Panc1 (cell line): Measurements from ENCODE around the gene NKAIN2. TPM values are rescaled to one million over a fixed set of nuclear protein-coding genes. Genes with fewer than 3 reads are reported as not detected.

Source experiments
- ATAC-seq: fragments of 200-7000 bp; cut with Tn5 transposase; 2 replicates; pipeline ENCODE4 v1.9.1; 2020; ENCODE audit warnings: mild to moderate bottlenecking, moderate library complexity
- BruUV-seq: library from RNA; stranded (reverse); fragments of 400-500 nt; replicated peaks from 2 replicates; lab custom pipeline; 2021; lab: Mats Ljungman, UMichigan
- CTCF ChIA-PET: fragments of 300-600 bp; sonication (Branson Sonifier 250); formaldehyde crosslinking; loops from one replicate; lab custom pipeline; 2022; ENCODE audit warnings: antibody characterized with exemption; lab: Charles Lee
- POLR2A ChIA-PET: fragments of 300-600 bp; sonication (Branson Sonifier 250); formaldehyde crosslinking; loops from one replicate; lab custom pipeline; 2022; ENCODE audit warnings: antibody characterized with exemption; lab: Charles Lee
- DNase-seq: peaks from one replicate; pipeline ENCODE4 v3.0.0-alpha.2; 2010; ENCODE audit warnings: low read depth, low spot score
- H3K27ac ChIP-seq: 2 replicates; pipeline ENCODE4 v1.5.1; 2011; ENCODE audit warnings: mild to moderate bottlenecking, low read length, inconsistent platforms
- H3K27me3 ChIP-seq: fragments of 200-500 bp; sonication (Bioruptor generic); 2 replicates; pipeline ENCODE4 v1.6.0; 2014; ENCODE audit warnings: low read length, inconsistent platforms; ENCODE audit not compliant: control insufficient read depth, insufficient read depth
- H3K36me3 ChIP-seq: fragments of 200-500 bp; sonication (Bioruptor generic); 2 replicates; pipeline ENCODE4 v1.5.1; 2014; ENCODE audit warnings: inconsistent platforms, mild to moderate bottlenecking, low read length, moderate library complexity; ENCODE audit not compliant: control insufficient read depth, insufficient read depth
- H3K4me1 ChIP-seq: 2 replicates; pipeline ENCODE4 v1.5.1; 2011; ENCODE audit warnings: inconsistent platforms, mild to moderate bottlenecking, low read length, moderate library complexity; ENCODE audit not compliant: control insufficient read depth, insufficient read depth
- H3K4me3 ChIP-seq, 2 experiments: 2 replicates each; pipeline ENCODE4 v1.5.1; 2011 to 2012; ENCODE audit warnings: low read depth in 2 of 2, low read length in 2 of 2, mild to moderate bottlenecking in 2 of 2, inconsistent platforms in 1 of 2, moderate library complexity in 1 of 2
- H3K9me3 ChIP-seq: fragments of 200-500 bp; sonication (Bioruptor generic); 2 replicates; pipeline ENCODE4 v1.5.1; 2014; ENCODE audit warnings: low read depth, mild to moderate bottlenecking, inconsistent platforms, low read length, moderate library complexity; ENCODE audit not compliant: control insufficient read depth, insufficient read depth
- CTCF ChIP-seq: fragments of 450-650 bp; IDR thresholded peaks from 2 replicates; pipeline ENCODE4 v1.5.1; 2017; ENCODE audit warnings: mild to moderate bottlenecking
- POLR2AphosphoS5 ChIP-seq: IDR thresholded peaks from 2 replicates; pipeline ENCODE4 v1.6.1; 2012; ENCODE audit warnings: mild to moderate bottlenecking, low read depth, low read length, moderate library complexity
- REST ChIP-seq, 2 experiments: IDR thresholded peaks; 2 replicates each; pipeline ENCODE4 v1.6.1; 2011 to 2012; ENCODE audit warnings: low read depth in 2 of 2, control low read depth in 1 of 2, low read length in 1 of 2, mild to moderate bottlenecking in 1 of 2, moderate library complexity in 1 of 2; ENCODE audit not compliant: insufficient read depth in 1 of 2
- SIN3A ChIP-seq: IDR thresholded peaks from 2 replicates; pipeline ENCODE4 v1.6.1; 2012; ENCODE audit warnings: low read depth, mild to moderate bottlenecking, low read length, moderate library complexity, borderline replicate concordance; ENCODE audit not compliant: insufficient read depth
- TCF7L2 ChIP-seq: IDR thresholded peaks from 2 replicates; pipeline ENCODE4 v1.6.1; 2011; ENCODE audit warnings: mild to moderate bottlenecking, low read depth, low read length, inconsistent platforms
- in situ Hi-C: cut with HindIII; loops from 2 replicates; pipeline ENCODE4 v1.10.0; 2016; ENCODE audit warnings: low sequenced_read_pairs, low pct_unique_long_range_greater_than_20kb
- intact Hi-C: fragments of 100-400 bp; cut with micrococcal nuclease; formaldehyde crosslinking; loops from one replicate; pipeline ENCODE4 v1.10.0; 2022; ENCODE audit not compliant: unreplicated experiment
- total RNA-seq: library from RNA; stranded (reverse); gene quantifications from one replicate; pipeline ENCODE4 v1.2.1, GENCODE V29; 2021; ENCODE audit not compliant: unreplicated experiment

The NKAIN2 gene
- total RNA-seq, 1 experiment from 2014 or later, result 2.6 TPM

- CTCF ChIA-PET, result no interaction called here
- no TSS peak for BruUV-seq
- Histone ChIP-seq H3K36me3 (no peaks in the 10 kb centered on the region), H3K27me3 (no peaks in the 10 kb centered on the region), H3K4me3 (no peak overlapping the region), H3K4me1 (peaks cover 23% of the 10 kb centered on the region; the same call in 1 of the 2 replicates), H3K9me3 (no peaks in the 10 kb centered on the region), H3K27ac (0 out of 2 replicates have a peak overlapping the region, but pooled peaks have one; percentile 7)
- POLR2A ChIA-PET, result no interaction called here
- TF ChIP-seq SIN3A (no peak), TCF7L2 (no peak), REST (IDR thresholded peaks at IDR 0.05; ENCODE audit: insufficient read depth in 1 of 2, low read depth in 2 of 2, low read length in 1 of 2) (no peak), CTCF (no peak), POLR2AphosphoS5 (no peak)
- in situ Hi-C loops, result no loop called here
- no peak for DNase-seq
- ATAC-seq, result no peak
- intact Hi-C loops, result no loop called here
Observed at GRCh38 chr6:123812621-123813020, 9.0 kb downstream of the NKAIN2 start.

DNA sequence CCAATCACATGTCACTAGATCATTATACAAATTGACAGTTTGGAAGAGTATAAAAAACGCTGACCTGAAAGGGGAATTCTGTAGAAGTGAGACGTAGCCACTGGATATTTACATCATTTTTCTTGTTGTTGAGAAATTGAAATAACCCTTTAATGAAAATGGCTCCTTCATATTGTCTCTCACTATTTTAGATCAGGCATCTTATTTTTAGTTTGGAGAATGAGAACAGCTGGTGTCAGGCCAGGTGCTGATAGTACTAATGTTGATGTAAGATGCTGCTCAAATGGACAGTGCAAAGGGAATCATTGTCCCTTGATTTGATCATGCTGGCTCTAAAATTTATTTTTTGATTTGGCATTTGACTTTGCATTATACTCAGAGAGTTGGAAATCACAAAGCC, 17.4 kb downstream of the NKAIN2 start:
- H3K27me3 ChIP-seq, result no peaks in the 10 kb centered on the region
- ChIA-PET POLR2A (no interaction called here), CTCF (no interaction called here)
- no TSS peak for BruUV-seq
- DNase-seq (no peak), ATAC-seq (no peak)
- H3K9me3 ChIP-seq, result no peaks in the 10 kb centered on the region
- no peaks in the 10 kb centered on the region for H3K36me3 ChIP-seq
- TF ChIP-seq SIN3A (no peak), POLR2AphosphoS5 (no peak), TCF7L2 (no peak), CTCF (no peak), REST (IDR thresholded peaks at IDR 0.05; ENCODE audit: insufficient read depth in 1 of 2, low read depth in 2 of 2, low read length in 1 of 2) (no peak)
- intact Hi-C loops (no loop called here), in situ Hi-C loops (no loop called here)
- H3K4me3 ChIP-seq, result no peak overlapping the region
- H3K4me1 ChIP-seq, result no peaks in the 10 kb centered on the region
- no peak overlapping the region for H3K27ac ChIP-seq
